ENCODE data around the gene TMEFF2.

Gene TMEFF2

GRCh38 chr2:191952515-191953270 lies 242.0 kb downstream of the TMEFF2 start:
- no peak for DNase-seq

GRCh38 chr2:191951832-191952231 lies 242.9 kb downstream of the TMEFF2 start:
- no peak for DNase-seq

- no peak for DNase-seq
Observed at GRCh38 chr2:191951376-191951775, 243.4 kb downstream of the TMEFF2 start.

- DNase-seq: no peak
Observed at GRCh38 chr2:191950132-191950874, 244.4 kb downstream of the TMEFF2 start.

GRCh38 chr2:191947235-191947634 lies 247.5 kb downstream of the TMEFF2 start:
- no peak for DNase-seq

- DNase-seq: peak; percentile 2
Observed at GRCh38 chr2:191946471-191947182, 248.1 kb downstream of the TMEFF2 start.

GRCh38 chr2:191945623-191946022 lies 249.1 kb downstream of the TMEFF2 start:
- no peak for DNase-seq

- no peak for DNase-seq
Observed at GRCh38 chr2:191942739-191943103, 252.0 kb downstream of the TMEFF2 start.

- no peak for DNase-seq
Observed at GRCh38 chr2:191942090-191942738, 252.5 kb downstream of the TMEFF2 start.

GRCh38 chr2:191941376-191941929 lies 253.3 kb downstream of the TMEFF2 start:
- DNase-seq: no peak

GRCh38 chr2:191938779-191939178 lies 256.0 kb downstream of the TMEFF2 start:
- no peak for DNase-seq

- no peak for DNase-seq
Observed at GRCh38 chr2:191936882-191937405, 257.8 kb downstream of the TMEFF2 start.

GRCh38 chr2:191935247-191935646 lies 259.5 kb downstream of the TMEFF2 start:
- DNase-seq: peak; percentile 63

- no peak for DNase-seq
Observed at GRCh38 chr2:191933307-191934105, 261.2 kb downstream of the TMEFF2 start.

GRCh38 chr2:191932286-191932685 lies 262.4 kb downstream of the TMEFF2 start:
- no peak for DNase-seq

GRCh38 chr2:191931329-191931728 lies 263.4 kb downstream of the TMEFF2 start:
- DNase-seq: no peak

GRCh38 chr2:191930205-191930604 lies 264.5 kb downstream of the TMEFF2 start:
- DNase-seq: no peak

- DNase-seq: no peak
Observed at GRCh38 chr2:191929288-191929687, 265.4 kb downstream of the TMEFF2 start.

GRCh38 chr2:191927991-191928390 lies 266.7 kb downstream of the TMEFF2 start:
- peak; percentile 83 for DNase-seq

GRCh38 chr2:191927319-191927867 lies 267.3 kb downstream of the TMEFF2 start:
- DNase-seq: peak; percentile 71

GRCh38 chr2:191926671-191927070 lies 268.1 kb downstream of the TMEFF2 start:
- no peak for DNase-seq

- no peak for DNase-seq
Observed at GRCh38 chr2:191923652-191923997, 271.1 kb downstream of the TMEFF2 start.

All from NCI-H1092 treated with DMSO at 0.1 percent for 48 hours (cell line).